OCI-LY3 (cell line): ENCODE measurements around the gene FGGY.

Experiments used
- EZH2phosphoT487 ChIP-seq: fragments of 200-600 bp; shearing (Covaris generic); IDR thresholded peaks from 2 replicates; pipeline ENCODE4 v1.6.1; 2018; ENCODE audit warnings: antibody characterized with exemption, mixed run types, low read depth
- TF ChIP-seq, protein P1 (sequence below): fragments of 200-600, 300-600 bp; sonication (generic); IDR thresholded peaks from 2 replicates; pipeline ENCODE4 v1.5.1; 2014; ENCODE audit warnings: antibody characterized with exemption, low read length, low read depth

DNA sequence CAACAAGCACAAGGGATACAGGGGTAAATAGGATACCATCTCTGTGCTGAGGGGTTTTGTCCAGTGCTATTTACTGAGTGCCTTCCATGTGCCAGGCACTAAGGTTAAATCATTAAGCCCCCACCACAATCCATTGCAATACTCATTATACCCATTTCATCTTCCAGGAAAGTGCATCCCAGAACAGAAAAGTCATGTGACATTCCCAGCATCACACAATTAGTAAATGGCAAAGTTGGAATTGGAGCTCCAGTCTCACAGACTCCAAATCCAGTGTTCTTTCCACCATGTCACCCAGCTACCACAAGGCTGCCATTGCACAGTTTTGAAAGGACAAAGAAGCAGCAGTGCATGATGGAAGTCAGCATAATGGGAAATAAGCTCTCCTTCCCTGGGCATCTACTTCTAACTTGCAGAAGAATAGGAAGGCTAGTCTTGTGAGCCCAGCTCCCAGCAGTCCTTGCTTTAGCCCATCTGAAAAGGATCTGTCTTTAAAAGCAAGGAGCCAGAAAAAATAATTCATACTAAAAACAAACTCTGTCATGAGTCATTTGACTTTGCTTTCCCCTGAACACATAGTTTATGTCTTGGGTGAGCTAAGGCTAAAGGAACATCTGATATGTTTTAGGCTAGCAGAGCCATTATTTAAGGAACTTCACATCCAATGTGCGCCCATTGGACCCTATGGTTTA is 406.5 kb downstream of the FGGY start:
- TF ChIP-seq, protein P1, sequence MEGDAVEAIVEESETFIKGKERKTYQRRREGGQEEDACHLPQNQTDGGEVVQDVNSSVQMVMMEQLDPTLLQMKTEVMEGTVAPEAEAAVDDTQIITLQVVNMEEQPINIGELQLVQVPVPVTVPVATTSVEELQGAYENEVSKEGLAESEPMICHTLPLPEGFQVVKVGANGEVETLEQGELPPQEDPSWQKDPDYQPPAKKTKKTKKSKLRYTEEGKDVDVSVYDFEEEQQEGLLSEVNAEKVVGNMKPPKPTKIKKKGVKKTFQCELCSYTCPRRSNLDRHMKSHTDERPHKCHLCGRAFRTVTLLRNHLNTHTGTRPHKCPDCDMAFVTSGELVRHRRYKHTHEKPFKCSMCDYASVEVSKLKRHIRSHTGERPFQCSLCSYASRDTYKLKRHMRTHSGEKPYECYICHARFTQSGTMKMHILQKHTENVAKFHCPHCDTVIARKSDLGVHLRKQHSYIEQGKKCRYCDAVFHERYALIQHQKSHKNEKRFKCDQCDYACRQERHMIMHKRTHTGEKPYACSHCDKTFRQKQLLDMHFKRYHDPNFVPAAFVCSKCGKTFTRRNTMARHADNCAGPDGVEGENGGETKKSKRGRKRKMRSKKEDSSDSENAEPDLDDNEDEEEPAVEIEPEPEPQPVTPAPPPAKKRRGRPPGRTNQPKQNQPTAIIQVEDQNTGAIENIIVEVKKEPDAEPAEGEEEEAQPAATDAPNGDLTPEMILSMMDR: no peak
- TF ChIP-seq EZH2phosphoT487: no peak
